ELF-1 (cell line): Measurements from ENCODE around the gene EIF4E1B.

ENCODE experiments used
- DNase-seq: peaks from one replicate; pipeline ENCODE4 v3.0.0-alpha.2; 2016; ENCODE audit warnings: low read depth, low spot score

The EIF4E1B gene

DNA sequence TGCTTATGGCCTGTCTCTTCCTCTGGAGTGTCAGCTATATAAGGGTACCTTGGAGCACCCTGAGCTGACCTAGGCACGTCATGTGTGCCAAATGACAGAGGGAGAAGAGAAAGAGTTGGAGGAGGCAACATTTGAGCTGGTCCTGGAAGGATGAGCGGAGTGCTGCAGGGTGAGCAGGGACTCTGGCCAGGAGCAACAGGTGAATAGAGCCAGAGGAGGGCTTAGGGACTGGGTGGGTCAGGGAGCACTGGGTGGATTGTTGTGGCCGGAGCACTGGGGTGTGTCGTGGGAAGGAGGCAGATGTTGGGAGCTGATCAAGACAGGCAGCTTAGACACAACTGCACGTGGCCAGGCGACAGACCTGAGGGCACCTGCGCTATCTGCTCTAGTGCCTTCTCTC is 60.4 kb downstream of the EIF4E1B start:
- DNase-seq: no peak

DNA sequence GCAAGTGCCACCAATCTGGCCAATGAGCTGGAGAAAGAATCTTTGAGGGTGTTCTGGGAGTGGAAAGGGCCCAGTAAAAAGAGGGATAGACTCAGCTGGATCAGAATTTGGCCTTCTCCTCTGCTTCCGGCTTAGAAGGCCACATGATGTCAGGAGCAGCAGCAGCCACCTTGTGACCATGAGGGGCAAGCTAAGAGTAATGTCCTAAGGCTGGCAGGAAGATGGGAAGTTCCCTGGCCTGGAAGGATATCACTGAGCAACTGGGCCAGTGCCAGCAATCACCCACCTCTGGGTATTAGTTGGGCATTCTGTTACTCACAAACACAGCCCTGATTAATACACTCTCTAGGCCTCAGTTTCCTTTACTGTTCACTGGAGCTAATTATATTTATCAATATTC is 61.0 kb downstream of the EIF4E1B start:
- no peak for DNase-seq

GRCh38 chr5:176692326-176692725 is 61.9 kb downstream of the EIF4E1B start:
- DNase-seq: no peak

GRCh38 chr5:176692839-176693476 is 62.5 kb downstream of the EIF4E1B start:
- DNase-seq: no peak

DNA sequence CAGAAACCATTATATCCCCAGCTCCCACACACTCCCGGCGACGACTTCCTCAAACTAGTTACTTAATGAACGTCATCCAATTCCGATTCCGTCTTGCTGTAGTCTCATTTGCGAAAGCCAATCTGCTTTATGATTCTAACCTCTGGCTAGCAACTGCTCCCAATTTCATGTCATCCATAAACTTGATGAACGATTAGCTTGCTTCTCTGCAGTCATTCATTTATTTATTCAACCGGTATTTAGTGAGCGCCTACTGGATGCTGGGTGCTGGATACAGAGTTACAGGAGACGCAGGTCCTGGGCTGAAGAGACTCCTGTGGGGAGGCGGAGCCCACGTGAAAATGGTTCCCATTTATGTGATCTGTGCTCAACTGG is 63.0 kb downstream of the EIF4E1B start:
- no peak for DNase-seq

- no peak for DNase-seq
Observed at GRCh38 chr5:176694146-176694545, 63.7 kb downstream of the EIF4E1B start.

DNA sequence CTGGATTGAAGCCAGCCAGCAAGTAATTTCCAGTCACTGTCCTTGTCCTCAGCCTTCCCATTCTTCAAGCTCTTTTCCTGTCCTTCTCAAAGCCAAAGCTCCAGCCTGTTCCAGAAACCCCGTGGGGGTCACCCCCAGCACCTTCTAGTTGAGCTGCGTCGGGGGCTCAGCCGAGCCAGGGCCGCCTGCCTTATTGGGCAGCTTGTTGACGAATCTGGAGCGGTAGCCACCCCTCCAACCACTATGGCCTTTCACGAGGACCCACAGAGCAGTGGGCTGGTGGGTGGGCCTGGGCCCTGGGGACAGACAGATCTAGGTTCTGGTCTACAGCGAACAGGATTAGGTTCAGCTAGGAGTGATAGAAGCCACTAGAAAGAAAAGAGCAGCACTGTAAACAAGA is 64.2 kb downstream of the EIF4E1B start:
- DNase-seq: no peak

GRCh38 chr5:176695073-176695472 is 64.6 kb downstream of the EIF4E1B start:
- DNase-seq: no peak
